ENCODE data around the gene ACP1.
"Not testable (repeated sequence)": the region's sequence is repeated elsewhere in the genome, so short reads cannot be mapped to it uniquely, and the experiment has no call there.

Gene ACP1

DNA sequence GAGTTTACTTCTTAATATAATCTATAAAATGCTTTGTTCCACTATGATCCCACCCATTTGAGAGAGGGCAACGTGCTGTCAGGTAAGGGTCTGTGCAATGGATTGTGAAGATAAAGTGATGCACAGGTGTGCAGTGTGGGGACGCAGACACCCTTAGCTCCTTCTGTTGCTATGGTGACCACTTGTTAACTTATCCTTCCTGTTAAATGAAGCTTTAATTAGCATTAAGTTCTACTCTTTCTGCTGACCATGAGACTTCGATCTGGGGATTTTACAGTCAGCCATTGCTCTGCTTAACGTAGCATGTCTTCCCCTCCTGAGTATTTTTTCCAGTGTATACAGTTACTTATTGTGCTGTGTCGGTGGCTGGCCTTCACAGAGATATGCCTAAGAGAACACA lies 46.2 kb downstream of the ACP1 start:
- no peak for DNase-seq (ENCODE audit: low spot score)

DNA sequence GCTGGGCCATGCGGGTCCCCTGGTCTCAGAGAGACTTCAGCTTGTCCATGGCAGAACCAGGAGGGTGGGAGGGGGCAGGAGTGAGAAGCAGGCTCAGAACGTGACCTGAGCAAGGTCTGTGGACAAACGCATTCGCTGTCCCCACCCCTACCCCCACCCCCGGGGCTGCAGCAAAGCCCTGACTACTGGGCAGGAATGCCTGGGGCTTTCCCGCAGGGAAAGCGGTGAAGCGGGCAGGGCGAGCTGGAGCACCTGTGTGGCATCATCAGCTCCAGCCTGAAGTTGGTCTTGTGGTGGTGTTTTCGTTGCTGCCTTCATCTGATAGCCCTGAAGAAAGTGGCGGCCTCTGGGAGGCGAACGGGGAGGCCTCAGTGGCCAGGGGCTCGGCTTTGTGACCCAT lies 49.2 kb downstream of the ACP1 start:
- no peak for DNase-seq (ENCODE audit: low spot score)

GRCh38 chr2:314561-315336 lies 50.0 kb downstream of the ACP1 start:
- DNase-seq (ENCODE audit: low spot score): no peak

DNA sequence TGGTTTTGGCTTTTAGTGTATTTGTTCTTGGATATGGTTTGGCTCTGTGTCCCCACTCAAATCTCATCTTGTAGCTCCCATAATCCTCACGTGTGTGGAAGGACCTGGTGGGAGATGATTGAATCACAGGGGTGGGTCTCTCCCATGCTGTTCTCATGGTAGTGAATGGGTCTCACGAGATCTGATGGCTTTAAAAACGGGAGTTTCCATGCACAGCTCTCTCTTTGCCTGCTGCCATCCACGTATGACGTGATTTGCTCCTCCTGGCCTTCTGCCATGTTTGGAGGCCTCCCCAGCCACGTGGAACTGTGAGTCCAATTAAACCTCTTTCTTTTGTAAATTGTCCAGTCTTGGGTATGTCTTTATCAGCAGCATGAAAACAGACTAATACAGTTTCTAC lies 51.2 kb downstream of the ACP1 start:
- DNase-seq (ENCODE audit: low spot score): not testable (repeated sequence)

GRCh38 chr2:316381-316780 lies 51.6 kb downstream of the ACP1 start:
- DNase-seq (ENCODE audit: low spot score): no peak

- DNase-seq (ENCODE audit: low spot score): no peak
Observed at GRCh38 chr2:317501-318424, 53.0 kb downstream of the ACP1 start.

GRCh38 chr2:319059-319600 lies 54.4 kb downstream of the ACP1 start:
- DNase-seq (ENCODE audit: low spot score): no peak

GRCh38 chr2:320561-320960 lies 55.8 kb downstream of the ACP1 start:
- no peak for DNase-seq (ENCODE audit: low spot score)

DNA sequence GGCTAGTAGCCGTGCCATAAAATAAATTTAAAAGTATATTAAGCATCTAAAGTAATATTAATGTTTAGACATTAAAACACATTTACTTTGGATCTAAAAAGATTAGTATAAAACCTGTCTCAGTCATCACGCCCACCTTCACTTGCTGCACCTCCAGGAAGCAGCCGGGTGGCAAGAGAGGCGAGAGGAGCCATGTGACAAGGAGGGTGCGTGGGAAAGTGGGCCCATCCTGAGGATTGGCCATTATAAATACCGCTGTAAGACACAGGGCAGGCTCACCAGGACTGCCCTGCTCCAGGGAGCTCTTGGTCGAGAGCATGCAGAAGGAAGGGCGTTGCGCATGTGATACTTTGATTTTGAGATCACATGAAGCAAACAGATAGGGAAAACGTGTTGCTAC lies 57.6 kb downstream of the ACP1 start:
- DNase-seq (ENCODE audit: low spot score): no peak

GRCh38 chr2:323035-323434 lies 58.3 kb downstream of the ACP1 start:
- no peak for DNase-seq (ENCODE audit: low spot score)
